SU-DHL-6 (cell line): Measurements from ENCODE around the gene SHISA4.

Source experiments
- H2AFZ ChIP-seq: fragments of 200-600 bp; sonication (generic); 2 replicates; pipeline ENCODE4 v1.6.1; 2014; ENCODE audit warnings: low read depth, mild to moderate bottlenecking, moderate library complexity, mixed read lengths, antibody characterized with exemption, low read length; ENCODE audit not compliant: severe bottlenecking
- H3F3A ChIP-seq: fragments of 200-600 bp; shearing (Covaris generic); 2 replicates; pipeline ENCODE4 v1.6.0; 2016; ENCODE audit warnings: antibody characterized with exemption, mild to moderate bottlenecking; ENCODE audit not compliant: insufficient read depth
- H3K27ac ChIP-seq: fragments of 200-600 bp; sonication (generic); 2 replicates; pipeline ENCODE4 v1.5.1; 2016; ENCODE audit warnings: low read depth, mild to moderate bottlenecking, low read length, moderate library complexity, mixed read lengths
- H3K27me3 ChIP-seq: fragments of 200-600 bp; sonication (generic), shearing (Covaris generic); 2 replicates; pipeline ENCODE4 v1.6.0; 2014; ENCODE audit warnings: mild to moderate bottlenecking, low read length
- H3K36me3 ChIP-seq: fragments of 200-600 bp; sonication (generic); 2 replicates; pipeline ENCODE4 v1.6.1; 2014; ENCODE audit warnings: mild to moderate bottlenecking, low read length, mixed read lengths
- H3K4me2 ChIP-seq: fragments of 300-600, 200-600 bp; shearing (Covaris generic), sonication (generic); 2 replicates; pipeline ENCODE4 v1.6.0; 2014; ENCODE audit warnings: low read length, low read depth, mild to moderate bottlenecking; ENCODE audit not compliant: poor library complexity, severe bottlenecking
- H3K4me3 ChIP-seq: fragments of 200-600 bp; sonication (generic); 2 replicates; pipeline ENCODE4 v1.5.1; 2014; ENCODE audit warnings: antibody characterized with exemption, low read length, mild to moderate bottlenecking, mixed read lengths; ENCODE audit not compliant: insufficient read depth, poor library complexity, severe bottlenecking
- H3K79me2 ChIP-seq: fragments of 200-600 bp; sonication (generic); 2 replicates; pipeline ENCODE4 v1.6.1; 2014; ENCODE audit warnings: mild to moderate bottlenecking, low read length, moderate library complexity; ENCODE audit not compliant: insufficient read depth
- H3K9ac ChIP-seq: fragments of 200-600 bp; sonication (generic); 2 replicates; pipeline ENCODE4 v1.7.0; 2014; ENCODE audit warnings: mild to moderate bottlenecking, low read length
- H3K9me2 ChIP-seq: fragments of 200-600 bp; sonication (generic); replicated peaks from 2 replicates; pipeline ENCODE4 v1.6.1; 2014; ENCODE audit warnings: low read length; ENCODE audit not compliant: insufficient read depth
- H3K9me3 ChIP-seq: fragments of 200-600 bp; sonication (generic); 2 replicates; pipeline ENCODE4 v1.6.1; 2014; ENCODE audit warnings: low read length, mixed read lengths; ENCODE audit not compliant: insufficient read depth
- H4K20me1 ChIP-seq: fragments of 200-600 bp; sonication (generic); 2 replicates; pipeline ENCODE4 v1.6.1; 2014; ENCODE audit warnings: low read depth, mild to moderate bottlenecking, antibody characterized with exemption, low read length, moderate library complexity, mixed read lengths
- CTCF ChIP-seq: fragments of 200-600 bp; sonication (generic); IDR thresholded peaks from one replicate; pipeline ENCODE4 v1.5.1; 2017; ENCODE audit warnings: antibody characterized with exemption, mild to moderate bottlenecking, low read length, moderate library complexity; ENCODE audit not compliant: insufficient read depth, poor library complexity, severe bottlenecking
- EZH2phosphoT487 ChIP-seq: fragments of 200-600 bp; sonication (generic), shearing (Covaris generic); conservative IDR thresholded peaks from 2 replicates; pipeline ENCODE4 v1.6.1; 2018; ENCODE audit warnings: mild to moderate bottlenecking, antibody characterized with exemption, low read length, moderate library complexity, mixed read lengths

Gene SHISA4

GRCh38 chr1:201921952-201922558 is 33.4 kb downstream of the SHISA4 start:
- Histone ChIP-seq H3K9me3 (no peaks in the 10 kb centered on the region), H3K79me2 (no peaks in the 10 kb centered on the region), H3K27me3 (no peaks in the 10 kb centered on the region), H3F3A (no peaks in the 10 kb centered on the region), H3K4me3 (no peak overlapping the region), H3K27ac (no peak overlapping the region), H4K20me1 (no peaks in the 10 kb centered on the region), H3K4me2 (no peak overlapping the region), H3K9ac (no peak overlapping the region), H3K9me2 (no peaks in the 10 kb centered on the region), H3K36me3 (no peaks in the 10 kb centered on the region), H2AFZ (no peak overlapping the region)
- TF ChIP-seq CTCF (no peak), EZH2phosphoT487 (no peak)

- H2AFZ ChIP-seq: no peak overlapping the region
- H3K27ac ChIP-seq: no peak overlapping the region
- no peak overlapping the region for H3K4me2 ChIP-seq
- H4K20me1 ChIP-seq: no peaks in the 10 kb centered on the region
- no peak overlapping the region for H3K4me3 ChIP-seq
- H3K27me3 ChIP-seq: no peaks in the 10 kb centered on the region
- no peaks in the 10 kb centered on the region for H3K36me3 ChIP-seq
- no peaks in the 10 kb centered on the region for H3K79me2 ChIP-seq
- TF ChIP-seq CTCF: no peak
- TF ChIP-seq EZH2phosphoT487: no peak
- no peaks in the 10 kb centered on the region for H3K9me3 ChIP-seq
- H3K9me2 ChIP-seq: no peaks in the 10 kb centered on the region
- no peaks in the 10 kb centered on the region for H3F3A ChIP-seq
- H3K9ac ChIP-seq: no peak overlapping the region
Measured at GRCh38 chr1:201925301-201925567, 36.5 kb downstream of the SHISA4 start.

- H3K27me3 ChIP-seq: no peaks in the 10 kb centered on the region
- no peaks in the 10 kb centered on the region for H3K9me3 ChIP-seq
- no peak overlapping the region for H3K9ac ChIP-seq
- H3K4me2 ChIP-seq: no peak overlapping the region
- no peaks in the 10 kb centered on the region for H3F3A ChIP-seq
- H3K36me3 ChIP-seq: no peaks in the 10 kb centered on the region
- H4K20me1 ChIP-seq: no peaks in the 10 kb centered on the region
- H3K9me2 ChIP-seq: no peaks in the 10 kb centered on the region
- TF ChIP-seq CTCF: no peak
- no peak for TF ChIP-seq EZH2phosphoT487
- no peak overlapping the region for H3K27ac ChIP-seq
- H3K79me2 ChIP-seq: no peaks in the 10 kb centered on the region
- no peak overlapping the region for H3K4me3 ChIP-seq
- H2AFZ ChIP-seq: no peak overlapping the region
Measured at GRCh38 chr1:201925981-201926645, 37.4 kb downstream of the SHISA4 start.
